Stimulated activated CD4-positive, alpha-beta T cell treated with anti-CD3 and anti-CD28 coated beads, Interleukin-12 subunit alpha, Interleukin-12 subunit beta, amount 100 ng/mL, for 4 hours (primary cell): ENCODE measurements around the gene MVK.

ENCODE experiments used
- DNase-seq: peaks from one replicate; pipeline ENCODE4 v3.0.0-alpha.2; 2020

MVK gene

GRCh38 chr12:109573029-109573913, at the start of gene MVK, which contains the start of gene MMAB:
Gene MVK, plus strand, starts transcription at chr12:109573794. Its CDS starts 1,029 bp downstream, at chr12:109574823.
Gene MMAB, minus strand, starts transcription at chr12:109573504. Its CDS starts 24 bp downstream, at chr12:109573480.
- peak; percentile 95 for DNase-seq

GRCh38 chr12:109524466-109525278, 48.9 kb upstream of the MVK start:
- no peak for DNase-seq

- DNase-seq: no peak
Measured at GRCh38 chr12:109525279-109525585, 48.4 kb upstream of the MVK start.

- no peak for DNase-seq
Measured at GRCh38 chr12:109527489-109528123, 46.0 kb upstream of the MVK start.

GRCh38 chr12:109529691-109530640, 43.6 kb upstream of the MVK start:
- DNase-seq: no peak

- no peak for DNase-seq
Measured at GRCh38 chr12:109531411-109531810, 42.2 kb upstream of the MVK start.

GRCh38 chr12:109532721-109533486, 40.7 kb upstream of the MVK start:
- DNase-seq: no peak

GRCh38 chr12:109533487-109533740, 40.2 kb upstream of the MVK start:
- DNase-seq: no peak

- no peak for DNase-seq
Measured at GRCh38 chr12:109534456-109534855, 39.1 kb upstream of the MVK start.

- DNase-seq: no peak
Measured at GRCh38 chr12:109535231-109535862, 38.2 kb upstream of the MVK start.

- DNase-seq: no peak
Measured at GRCh38 chr12:109535863-109536250, 37.7 kb upstream of the MVK start.

GRCh38 chr12:109537136-109537535, 36.5 kb upstream of the MVK start:
- DNase-seq: no peak

GRCh38 chr12:109538191-109538863, 35.3 kb upstream of the MVK start:
- DNase-seq: no peak

GRCh38 chr12:109539508-109539907, 34.1 kb upstream of the MVK start:
- DNase-seq: no peak

- DNase-seq: no peak
Measured at GRCh38 chr12:109540526-109541412, 32.8 kb upstream of the MVK start.

GRCh38 chr12:109541413-109541726, 32.2 kb upstream of the MVK start:
- no peak for DNase-seq

- no peak for DNase-seq
Measured at GRCh38 chr12:109542014-109542413, 31.6 kb upstream of the MVK start.

- no peak for DNase-seq
Measured at GRCh38 chr12:109542876-109543275, 30.7 kb upstream of the MVK start.

- DNase-seq: no peak
Measured at GRCh38 chr12:109544955-109545531, 28.6 kb upstream of the MVK start.
